Astrocyte (in vitro differentiated cells and primary cell): ENCODE measurements around the gene FREY1.

Experiments
- CTCF ChIP-seq: IDR thresholded peaks from 2 replicates; pipeline ENCODE4 v1.5.1; 2011; ENCODE audit warnings: low read depth, mild to moderate bottlenecking, inconsistent platforms, low read length, moderate library complexity; ENCODE audit not compliant: insufficient read depth
- EZH2 ChIP-seq: IDR thresholded peaks from 2 replicates; pipeline ENCODE4 v1.6.1; 2012; ENCODE audit warnings: mild to moderate bottlenecking, low read length, inconsistent platforms; ENCODE audit not compliant: insufficient read depth

- TF ChIP-seq EZH2 = no peak
- TF ChIP-seq CTCF = no peak
Observed at GRCh38 chr11:45897556-45897955, 9.5 kb downstream of the FREY1 start.
